22Rv1 (cell line): Measurements from ENCODE around the gene SH3BP5.

Source experiments
- H3K27ac ChIP-seq: fragments of 450-650 bp; 2 replicates; pipeline ENCODE4 v1.5.1; 2017
- CTCF ChIP-seq: fragments of 450-650 bp; IDR thresholded peaks from 2 replicates; pipeline ENCODE4 v1.5.1; 2017; ENCODE audit warnings: mild to moderate bottlenecking
- ZFX ChIP-seq: fragments of 450-650 bp; IDR thresholded peaks from 2 replicates; pipeline ENCODE4 v1.6.1; 2017; ENCODE audit warnings: antibody characterized with exemption, borderline replicate concordance

SH3BP5 gene

GRCh38 chr3:15264486-15264885 lies 67.9 kb downstream of the SH3BP5 start:
- no peak overlapping the region for H3K27ac ChIP-seq
- TF ChIP-seq ZFX (no peak), CTCF (no peak)

- TF ChIP-seq ZFX (no peak), CTCF (no peak)
- H3K27ac ChIP-seq = no peak overlapping the region
These were observed 68.5 kb downstream of the SH3BP5 start for GRCh38 chr3:15263926-15264325.

- TF ChIP-seq ZFX = no peak
- no peak for TF ChIP-seq CTCF
- H3K27ac ChIP-seq = no peak overlapping the region
These were observed 69.3 kb downstream of the SH3BP5 start for GRCh38 chr3:15263120-15263519.

GRCh38 chr3:15262021-15262420 lies 70.4 kb downstream of the SH3BP5 start:
- H3K27ac ChIP-seq = no peak overlapping the region
- TF ChIP-seq CTCF = no peak
- TF ChIP-seq ZFX = no peak

- H3K27ac ChIP-seq = no peak overlapping the region
- TF ChIP-seq ZFX = no peak
- no peak for TF ChIP-seq CTCF
These were observed 71.1 kb downstream of the SH3BP5 start for GRCh38 chr3:15261274-15261673.

GRCh38 chr3:15260531-15260930 lies 71.9 kb downstream of the SH3BP5 start:
- H3K27ac ChIP-seq = no peak overlapping the region
- TF ChIP-seq ZFX (no peak), CTCF (no peak)

- no peak overlapping the region for H3K27ac ChIP-seq
- TF ChIP-seq ZFX = no peak
- no peak for TF ChIP-seq CTCF
These were observed 73.7 kb downstream of the SH3BP5 start for GRCh38 chr3:15258720-15259119.
